H1 (cell line): ENCODE measurements around the gene PLK5. TPM values are rescaled to one million over a fixed set of nuclear protein-coding genes. Genes with fewer than 3 reads are reported as not detected.
A peak's percentile ranks its signal among the peaks of the same experiment; 100 is the strongest.

Experiments used
- CTCF ChIA-PET: fragments of 300-600 bp; sonication (Branson Sonifier 250); formaldehyde crosslinking; loops from one replicate; lab custom pipeline; 2021; ENCODE audit not compliant: partially characterized antibody; lab: Charles Lee
- POLR2A ChIA-PET: fragments of 300-600 bp; sonication (Branson Sonifier 250); formaldehyde crosslinking; loops from one replicate; lab custom pipeline; 2021; ENCODE audit warnings: inconsistent platforms; ENCODE audit not compliant: partially characterized antibody; lab: Charles Lee
- DNase-seq, 2 experiments: peaks; one replicate each; pipeline versions ENCODE4 v3.0.0 to v3.0.0-alpha.2; 2010 to 2022; ENCODE audit warnings: low spot score in 2 of 2, low read depth in 1 of 2, mixed read lengths in 1 of 2
- FAIRE-seq: peaks from 2 replicates; lab custom pipeline; 2011; peaks lifted over from hg19 to GRCh38; lab: Jason Lieb, UNC
- H2AFZ ChIP-seq: 2 replicates; pipeline ENCODE4 v1.8.1; 2012; ENCODE audit warnings: low read length, inconsistent platforms
- H2AK5ac ChIP-seq: 2 replicates; pipeline ENCODE4 v1.6.1; 2013; ENCODE audit warnings: low read depth, low read length
- H2BK120ac ChIP-seq: replicated peaks from 2 replicates; pipeline ENCODE3; 2013; ENCODE audit warnings: low read depth, low read length, inconsistent platforms
- H2BK12ac ChIP-seq: 2 replicates; pipeline ENCODE4 v1.6.1; 2013; ENCODE audit warnings: low read depth, low read length
- H2BK15ac ChIP-seq: 2 replicates; pipeline ENCODE4 v1.6.1; 2013; ENCODE audit warnings: low read length
- H2BK20ac ChIP-seq: 2 replicates; pipeline ENCODE4 v1.6.1; 2013; ENCODE audit warnings: low read length
- H2BK5ac ChIP-seq: 2 replicates; pipeline ENCODE4 v1.6.1; 2013; ENCODE audit warnings: low read depth, low read length
- H3K14ac ChIP-seq: 2 replicates; pipeline ENCODE4 v1.6.1; 2013; ENCODE audit warnings: inconsistent platforms; ENCODE audit not compliant: insufficient read length
- H3K18ac ChIP-seq: 2 replicates; pipeline ENCODE4 v1.6.1; 2013; ENCODE audit warnings: low read length; ENCODE audit errors: extremely low read depth
- H3K23ac ChIP-seq: 2 replicates; pipeline ENCODE4 v1.6.1; 2013; ENCODE audit warnings: inconsistent platforms; ENCODE audit not compliant: insufficient read length
- H3K23me2 ChIP-seq: 2 replicates; pipeline ENCODE4 v1.6.1; 2013; ENCODE audit warnings: low read depth, low read length
- H3K27ac ChIP-seq: 2 replicates; pipeline ENCODE4 v1.6.1; 2011; ENCODE audit warnings: low read depth, low read length, inconsistent platforms
- H3K27me3 ChIP-seq, 4 experiments: replicated peaks in 1 of 4; 1 replicate in 1 of 4; 2 replicates in 3 of 4; pipeline versions ENCODE4 v1.6.1 to v1.8.1; 2011 to 2013; ENCODE audit warnings: low read length in 3 of 4, mild to moderate bottlenecking in 3 of 4, inconsistent platforms in 2 of 4, mixed read lengths in 2 of 4, moderate library complexity in 1 of 4; ENCODE audit not compliant: control insufficient read depth in 3 of 4, insufficient read depth in 3 of 4; ENCODE audit errors: extremely low read depth in 1 of 4
- H3K36me3 ChIP-seq, 4 experiments: 2 replicates each; pipeline versions ENCODE4 v1.6.1 to v1.8.1; 2011 to 2013; ENCODE audit warnings: mild to moderate bottlenecking in 4 of 4, low read length in 3 of 4, moderate library complexity in 2 of 4, control low read depth in 1 of 4, inconsistent platforms in 1 of 4; ENCODE audit not compliant: insufficient read depth in 4 of 4, control insufficient read depth in 2 of 4
- H3K4ac ChIP-seq: replicated peaks from 2 replicates; pipeline ENCODE3; 2013; ENCODE audit warnings: low read length, low read depth, mixed read lengths, inconsistent platforms; ENCODE audit not compliant: insufficient read length
- H3K4me1 ChIP-seq, 4 experiments: replicated peaks in 1 of 4; 1 replicate in 1 of 4; 2 replicates in 3 of 4; pipeline versions ENCODE4 v1.6.1 to v1.8.1; 2011 to 2013; ENCODE audit warnings: low read length in 3 of 4, inconsistent platforms in 2 of 4, mixed read lengths in 1 of 4; ENCODE audit not compliant: insufficient read depth in 4 of 4, control insufficient read depth in 3 of 4
- H3K4me2 ChIP-seq, 2 experiments: 2 replicates each; pipeline versions ENCODE4 v1.6.1 to v1.8.1; 2011 to 2013; ENCODE audit warnings: low read depth in 2 of 2, low read length in 2 of 2, control low read depth in 1 of 2, inconsistent platforms in 1 of 2, mild to moderate bottlenecking in 1 of 2; ENCODE audit not compliant: insufficient read depth in 1 of 2
- H3K4me3 ChIP-seq, 4 experiments: fragments of 200-600, 300-600 bp in 1 of 4; sonication (generic), shearing (Covaris generic), sonication (Bioruptor Twin) in 1 of 4; 2 replicates each; pipeline versions ENCODE4 v1.5.1 to v1.8.1; 2011 to 2016; ENCODE audit warnings: low read length in 4 of 4, low read depth in 3 of 4, control low read depth in 2 of 4, inconsistent platforms in 2 of 4, mild to moderate bottlenecking in 2 of 4, mixed read lengths in 1 of 4, moderate library complexity in 1 of 4; ENCODE audit not compliant: insufficient read depth in 2 of 4; ENCODE audit errors: extremely low read depth in 1 of 4
- H3K56ac ChIP-seq: replicated peaks from 2 replicates; pipeline ENCODE3; 2013; ENCODE audit warnings: low read depth, mild to moderate bottlenecking, mixed read lengths, low read length, inconsistent platforms; ENCODE audit not compliant: insufficient read length
- H3K79me1 ChIP-seq: 2 replicates; pipeline ENCODE4 v1.6.1; 2013; ENCODE audit warnings: low read depth, low read length, control low read depth
- H3K79me2 ChIP-seq, 2 experiments: 2 replicates each; pipeline versions ENCODE4 v1.6.1 to v1.8.1; 2012 to 2013; ENCODE audit warnings: low read length in 2 of 2, mild to moderate bottlenecking in 2 of 2, inconsistent platforms in 1 of 2; ENCODE audit not compliant: insufficient read depth in 2 of 2, control insufficient read depth in 1 of 2
- H3K9ac ChIP-seq, 4 experiments: replicated peaks in 1 of 4; 1 replicate in 1 of 4; 2 replicates in 3 of 4; pipeline versions ENCODE4 v1.6.1 to v1.8.1; 2011 to 2013; ENCODE audit warnings: low read depth in 3 of 4, low read length in 3 of 4, control low read depth in 2 of 4, mild to moderate bottlenecking in 2 of 4, moderate library complexity in 2 of 4, inconsistent platforms in 1 of 4; ENCODE audit errors: extremely low read depth in 1 of 4
- H3K9me3 ChIP-seq, 2 experiments: 2 replicates each; pipeline versions ENCODE4 v1.6.1 to v1.8.1; 2012 to 2013; ENCODE audit warnings: mild to moderate bottlenecking in 2 of 2, moderate library complexity in 2 of 2, control low read depth in 1 of 2, inconsistent platforms in 1 of 2, low read depth in 1 of 2, low read length in 1 of 2, mixed read lengths in 1 of 2; ENCODE audit not compliant: insufficient read depth in 2 of 2
- H4K20me1 ChIP-seq, 2 experiments: replicated peaks in 1 of 2; 2 replicates each; pipeline versions ENCODE3 to v1.8.1; 2011 to 2013; ENCODE audit warnings: inconsistent platforms in 2 of 2, low read length in 2 of 2, mild to moderate bottlenecking in 1 of 2; ENCODE audit not compliant: insufficient read depth in 2 of 2, control insufficient read depth in 1 of 2
- H4K5ac ChIP-seq: 2 replicates; pipeline ENCODE4 v1.6.1; 2013; ENCODE audit warnings: low read length, low read depth, mixed read lengths, inconsistent platforms; ENCODE audit not compliant: insufficient read length
- H4K8ac ChIP-seq: 2 replicates; pipeline ENCODE4 v1.8.0; 2013; ENCODE audit warnings: mild to moderate bottlenecking, moderate library complexity, low read length, inconsistent platforms; ENCODE audit not compliant: insufficient read depth; ENCODE audit errors: extremely low read depth
- H4K91ac ChIP-seq: replicated peaks from 2 replicates; pipeline ENCODE3; 2013; ENCODE audit warnings: low read length, mixed read lengths, inconsistent platforms; ENCODE audit not compliant: insufficient read length
- CREB1 ChIP-seq: IDR thresholded peaks from 2 replicates; pipeline ENCODE4 v1.6.1; 2012; ENCODE audit warnings: inconsistent platforms
- KDM1A ChIP-seq: fragments of 200-600, 300-600 bp; sonication (generic); IDR thresholded peaks from 2 replicates; pipeline ENCODE4 v1.7.1; 2016; ENCODE audit warnings: mild to moderate bottlenecking, low read length, borderline replicate concordance
- WGBS, 2 experiments: shearing (Covaris generic) in 1 of 2; methylation state at CpG; one replicate each; pipeline versions ENCODE4 v1.1.6 to v1.1.7; 2013 to 2015; ENCODE audit warnings: low lambda C conversion rate in 2 of 2, mixed read lengths in 2 of 2, inconsistent platforms in 1 of 2, low coverage in 1 of 2, missing lambda C conversion rate in 1 of 2; ENCODE audit not compliant: insufficient replicate concordance in 2 of 2, insufficient coverage in 1 of 2, insufficient read length in 1 of 2; ENCODE audit errors: extremely low coverage in 1 of 2, missing lambda C conversion rate in 1 of 2; 5-methylcytosine and 5-hydroxymethylcytosine counted together
- polyA plus RNA-seq, 7 experiments: library from polyadenylated mRNA; depleted of rRNA in 3 of 7; stranded (reverse) in 5 of 7; unstranded in 2 of 7; fragments of >200 nt in 5 of 7; fragments of 200-250 nt in 2 of 7; gene quantifications; 1 replicate in 5 of 7; 2 replicates in 1 of 7; 4 replicates in 1 of 7; pipeline versions ENCODE4 v1.2.1 to v1.2.3, GENCODE V29; 2011 to 2013; ENCODE audit warnings: missing spikeins in 2 of 7, mixed read lengths in 2 of 7
- total RNA-seq: library from RNA; stranded (reverse); fragmentation: NEBNext Ultra II Directional; extraction: Animal tissue kit (Norgen Biotek cat#: 25700); gene quantifications from 2 replicates; pipeline ENCODE4 v1.2.1, GENCODE V29; 2021

The PLK5 gene
- total and polyA plus RNA-seq, 2 of the 8 experiments (the other 6 are each of a cell fraction or from before 2014, with no cell fraction given): 0.43 to 0.45 TPM

GRCh38 chr19:1532003-1532402, 8.1 kb downstream of the PLK5 start:
- H2BK12ac ChIP-seq: no peak overlapping the region
- no peak overlapping the region for H3K18ac ChIP-seq
- H2AK5ac ChIP-seq: no peak overlapping the region
- no peak overlapping the region for H3K4me2 ChIP-seq
- no peak overlapping the region for H3K23ac ChIP-seq
- DNase-seq (no peak), FAIRE-seq (no peak)
- H3K9me3 ChIP-seq: no peaks in the 10 kb centered on the region
- 0 out of 2 replicates have a peak, but pooled peaks have one; percentile 31 for TF ChIP-seq KDM1A
- no peak for TF ChIP-seq CREB1
- H3K56ac ChIP-seq: no peak overlapping the region
- no peak overlapping the region for H2BK120ac ChIP-seq
- 89% methylated on average over 9 of the region's 9 CpGs; no CpG with 5 or more reads in 1 of the 2 experiments for WGBS, 2 experiments
- no peaks in the 10 kb centered on the region for H3K79me1 ChIP-seq
- H2AFZ ChIP-seq: no peak overlapping the region
- H4K5ac ChIP-seq: no peak overlapping the region
- H3K14ac ChIP-seq: no peak overlapping the region
- no peaks in the 10 kb centered on the region for H3K23me2 ChIP-seq
- no peak overlapping the region for H2BK5ac ChIP-seq
- no peaks in the 10 kb centered on the region for H3K36me3 ChIP-seq
- H2BK20ac ChIP-seq: no peak overlapping the region
- H3K9ac ChIP-seq: no peak overlapping the region
- H4K91ac ChIP-seq: no peak overlapping the region
- no peaks in the 10 kb centered on the region for H3K79me2 ChIP-seq
- H4K20me1 ChIP-seq: peaks cover 0 to 3% of the 10 kb centered on the region in 2 experiments
- H3K4me3 ChIP-seq: no peak overlapping the region
- no peaks in the 10 kb centered on the region; a peak in 1 of 7 replicates for H3K27me3 ChIP-seq
- H3K4me1 ChIP-seq: no peaks in the 10 kb centered on the region
- no peak overlapping the region for H3K4ac ChIP-seq
- CTCF ChIA-PET: interaction anchor here (2.8 kb wide), 1 partner anchor 14 kb away, joined by 8 read pairs; no protein-coding TSS in a partner anchor
- no peak overlapping the region for H4K8ac ChIP-seq
- H2BK15ac ChIP-seq: no peak overlapping the region
- POLR2A ChIA-PET: interaction anchor here (1.1 kb wide), 1 partner anchor 12 kb away, joined by 3 read pairs; no protein-coding TSS in a partner anchor
- H3K27ac ChIP-seq: no peak overlapping the region
